HG02798 (cell line): ENCODE data around the gene LRRC45.
"Not testable (repeated sequence)": the region's sequence is repeated elsewhere in the genome, so short reads cannot be mapped to it uniquely, and the experiment has no call there.

Source experiments
- ATAC-seq: cut with Tn5 transposase; IDR thresholded peaks from one replicate; pipeline ENCODE4 v1.9.1; 2021; ENCODE audit warnings: mild to moderate bottlenecking; ENCODE audit not compliant: unreplicated experiment, poor library complexity

LRRC45 gene

DNA sequence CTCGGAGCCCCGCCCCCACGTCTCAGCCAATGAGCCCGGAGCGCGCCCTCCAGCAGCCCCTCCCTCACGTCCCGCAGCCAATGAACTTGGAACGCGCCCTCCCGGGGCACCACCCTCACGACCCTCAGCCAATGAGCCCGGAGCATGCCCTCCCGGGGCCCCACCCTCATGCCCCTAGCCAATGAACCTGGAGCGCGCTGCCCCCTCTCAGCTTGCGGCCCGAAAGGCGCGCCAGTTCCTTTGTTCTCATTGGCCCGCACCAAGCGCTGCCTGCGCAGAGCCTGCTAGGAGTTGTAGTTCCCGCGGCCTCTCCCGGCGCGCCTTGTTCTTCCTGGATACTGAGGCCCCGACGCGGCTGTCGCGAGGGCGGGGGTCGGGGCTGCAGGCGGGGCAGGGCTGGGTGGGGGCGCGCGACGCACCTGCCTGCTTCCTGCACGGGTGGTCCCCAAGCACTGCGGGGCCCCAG, at the start of gene LRRC45:
Gene LRRC45, plus strand, starts transcription at position 325 of the 466 bp plus-strand sequence. CDS start 339 bp downstream, outside the sequence.
- ATAC-seq, result peak; percentile 90

- ATAC-seq, result no peak
Observed at GRCh38 chr17:81973432-81973831, 49.7 kb upstream of the LRRC45 start.

GRCh38 chr17:81976332-81977210, 46.5 kb upstream of the LRRC45 start:
- no peak for ATAC-seq

DNA sequence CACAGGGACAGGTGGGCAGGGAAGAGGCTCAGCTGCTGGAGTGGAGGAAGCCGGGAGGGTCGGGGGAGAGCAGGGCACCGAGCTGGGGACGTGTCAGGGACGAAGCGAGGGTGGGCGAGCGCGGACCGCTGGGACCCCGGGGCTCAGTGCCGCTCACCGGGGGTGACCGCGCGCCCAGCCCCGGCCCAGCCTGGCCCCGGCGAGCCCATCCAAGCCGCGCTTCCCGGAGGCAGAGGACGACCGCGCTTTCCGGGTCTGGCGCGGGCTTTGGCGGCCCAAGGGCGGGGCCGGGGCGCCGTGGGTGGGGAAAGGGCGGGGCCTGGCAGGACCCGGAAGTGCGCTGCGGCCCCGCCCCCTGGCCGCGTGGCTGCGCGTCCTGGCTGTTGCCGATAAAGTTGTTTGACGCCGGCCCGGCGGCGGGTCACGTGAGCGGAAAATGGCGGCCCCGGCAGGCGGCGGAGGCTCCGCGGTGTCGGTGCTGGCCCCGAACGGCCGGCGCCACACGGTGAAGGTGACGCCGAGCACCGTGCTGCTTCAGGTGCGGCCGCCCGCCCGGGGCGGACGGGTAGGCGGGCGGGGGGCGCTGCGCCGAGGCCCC, 45.8 kb upstream of the LRRC45 start, which contains the start of gene ASPSCR1:
Gene ASPSCR1, plus strand, starts transcription at position 419 of the 598 bp plus-strand sequence. Its CDS starts 18 bp downstream, at position 437.
- peak; percentile 90 for ATAC-seq

GRCh38 chr17:81978524-81979298, 44.4 kb upstream of the LRRC45 start:
- no peak for ATAC-seq

DNA sequence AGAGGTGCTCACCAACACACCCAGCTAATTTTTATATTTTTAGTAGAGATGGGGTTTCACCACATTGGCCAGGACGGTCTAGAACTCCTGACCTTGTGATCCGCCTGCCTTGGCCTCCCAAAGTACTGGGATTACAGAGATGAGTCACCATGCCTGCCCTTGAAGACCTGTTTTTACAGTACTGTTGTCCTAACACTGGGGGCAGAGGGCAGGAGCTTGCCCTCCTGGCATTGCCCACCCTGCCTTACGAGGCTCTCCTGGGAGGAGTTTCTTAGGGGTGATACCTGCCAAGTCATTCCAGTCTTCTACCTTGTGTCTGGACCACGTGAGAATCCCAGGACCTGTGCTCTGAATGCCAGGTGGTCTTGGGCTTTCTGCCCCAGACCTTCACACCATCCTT, 43.0 kb upstream of the LRRC45 start:
- no peak for ATAC-seq

DNA sequence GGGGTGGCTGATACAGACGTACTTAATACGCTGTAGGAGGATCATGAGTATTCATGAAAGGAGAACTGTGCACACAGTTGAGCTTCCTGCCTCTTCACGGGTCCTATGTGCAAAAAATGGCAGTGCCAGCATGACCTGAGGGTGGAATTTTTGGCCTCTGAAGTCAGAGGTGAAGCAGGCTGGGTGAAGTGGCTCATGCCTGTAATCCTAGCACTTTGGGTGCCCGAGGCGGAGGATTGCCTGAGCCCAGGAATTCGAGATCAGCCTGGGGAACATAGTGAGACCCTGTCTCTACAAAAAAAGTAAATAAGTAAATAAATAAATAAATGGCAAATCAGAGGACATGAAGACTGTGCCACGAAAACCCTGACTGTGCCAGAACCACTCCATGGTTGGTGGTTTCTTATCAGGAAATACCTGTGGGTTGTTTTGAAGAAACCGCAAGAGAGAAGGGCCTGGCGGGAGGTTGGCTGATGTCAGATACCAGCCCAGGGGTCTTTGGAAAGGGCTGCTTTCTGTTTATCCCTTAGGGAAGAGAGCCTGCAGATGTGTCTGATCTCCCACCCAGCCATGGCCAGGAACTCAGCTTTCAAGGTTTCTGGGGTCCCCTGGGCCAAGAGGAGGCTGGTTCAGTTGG, 42.3 kb upstream of the LRRC45 start:
- ATAC-seq, result no peak

GRCh38 chr17:81981511-81981910, 41.6 kb upstream of the LRRC45 start:
- not testable (repeated sequence) for ATAC-seq

GRCh38 chr17:81983011-81983638, 40.0 kb upstream of the LRRC45 start:
- ATAC-seq, result no peak

DNA sequence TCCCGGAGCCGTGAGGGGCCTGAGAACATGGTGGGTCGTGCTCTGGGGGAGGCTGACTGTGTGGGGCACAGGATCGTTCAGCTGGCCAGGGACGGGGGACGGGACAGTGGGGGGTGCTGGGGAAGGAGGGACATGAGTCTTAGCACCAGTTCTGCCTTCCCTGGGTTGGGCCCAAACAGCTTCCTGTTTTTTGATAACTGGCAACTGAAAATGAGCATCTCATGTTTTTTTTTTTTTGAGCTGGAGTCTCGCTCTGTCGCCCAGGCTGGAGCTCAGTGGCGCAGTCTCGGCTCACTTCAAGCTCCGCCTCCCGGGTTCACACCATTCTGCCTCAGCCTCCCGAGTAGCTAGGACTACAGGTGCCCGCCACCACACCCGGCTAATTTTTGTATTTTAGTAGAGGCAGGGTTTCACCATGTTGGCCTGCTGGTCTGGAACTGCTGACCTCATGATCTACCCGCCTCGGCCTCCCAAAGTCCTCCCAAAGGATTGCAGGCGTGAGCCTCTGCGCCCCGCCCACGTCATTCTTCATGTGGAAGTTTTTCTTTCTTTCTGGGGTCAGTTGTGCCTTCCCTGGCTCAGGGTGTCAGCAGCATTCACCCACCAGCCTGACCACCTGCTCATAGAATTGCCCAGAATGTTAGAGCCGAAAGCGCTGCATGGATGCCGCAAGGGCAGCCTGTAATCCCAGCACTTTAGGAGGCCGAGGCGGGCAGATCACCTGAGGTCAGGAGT, 39.3 kb upstream of the LRRC45 start:
- no peak for ATAC-seq

DNA sequence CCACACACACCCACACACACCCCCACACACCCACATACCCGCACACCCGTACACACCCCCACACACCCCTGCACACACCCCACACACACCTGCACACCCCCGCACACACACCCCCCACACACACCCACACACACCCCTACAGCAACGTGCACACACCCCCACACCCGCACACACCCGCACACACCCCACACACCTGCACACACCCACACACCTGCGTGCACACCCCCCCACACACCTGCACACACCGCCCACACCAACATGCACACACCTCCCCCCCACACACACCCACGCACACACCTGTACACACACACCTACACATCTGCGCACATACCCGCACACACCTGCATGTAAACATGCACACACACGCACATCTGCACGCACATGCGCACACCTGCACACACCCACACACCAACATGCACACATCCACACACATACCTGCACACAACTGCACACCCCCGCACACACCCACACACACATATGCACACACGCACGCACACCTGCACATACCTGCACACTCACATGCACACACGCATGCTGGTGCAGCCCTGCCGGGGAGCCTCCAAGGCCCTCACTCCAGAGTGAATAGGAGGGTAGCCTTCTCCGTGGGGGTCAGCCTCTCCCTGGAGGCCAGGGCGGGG, 38.2 kb upstream of the LRRC45 start:
- ATAC-seq, result no peak

DNA sequence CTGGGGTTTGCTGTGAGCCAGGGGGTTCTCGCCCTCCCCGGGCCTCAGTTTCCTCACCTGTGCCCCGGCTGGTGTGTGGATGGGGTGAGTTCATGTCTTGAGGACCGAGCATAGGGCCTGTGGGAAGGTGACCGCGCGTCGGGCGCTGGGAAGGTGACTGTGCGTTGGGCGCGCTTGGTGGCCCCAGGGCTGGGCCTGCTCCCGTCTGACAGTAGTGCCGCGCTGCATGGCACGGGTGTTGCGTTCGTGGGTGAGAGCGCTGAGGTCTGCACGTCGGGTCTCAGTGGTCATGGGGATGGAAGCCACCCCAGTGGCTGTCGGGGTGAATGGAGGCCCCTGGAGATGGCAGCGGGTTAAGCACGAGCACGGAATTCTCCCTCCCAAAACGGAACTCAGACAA, 36.5 kb upstream of the LRRC45 start:
- ATAC-seq, result no peak

GRCh38 chr17:81987161-81987770, 35.8 kb upstream of the LRRC45 start:
- ATAC-seq, result no peak

GRCh38 chr17:81990836-81991683, 32.0 kb upstream of the LRRC45 start:
- no peak for ATAC-seq

DNA sequence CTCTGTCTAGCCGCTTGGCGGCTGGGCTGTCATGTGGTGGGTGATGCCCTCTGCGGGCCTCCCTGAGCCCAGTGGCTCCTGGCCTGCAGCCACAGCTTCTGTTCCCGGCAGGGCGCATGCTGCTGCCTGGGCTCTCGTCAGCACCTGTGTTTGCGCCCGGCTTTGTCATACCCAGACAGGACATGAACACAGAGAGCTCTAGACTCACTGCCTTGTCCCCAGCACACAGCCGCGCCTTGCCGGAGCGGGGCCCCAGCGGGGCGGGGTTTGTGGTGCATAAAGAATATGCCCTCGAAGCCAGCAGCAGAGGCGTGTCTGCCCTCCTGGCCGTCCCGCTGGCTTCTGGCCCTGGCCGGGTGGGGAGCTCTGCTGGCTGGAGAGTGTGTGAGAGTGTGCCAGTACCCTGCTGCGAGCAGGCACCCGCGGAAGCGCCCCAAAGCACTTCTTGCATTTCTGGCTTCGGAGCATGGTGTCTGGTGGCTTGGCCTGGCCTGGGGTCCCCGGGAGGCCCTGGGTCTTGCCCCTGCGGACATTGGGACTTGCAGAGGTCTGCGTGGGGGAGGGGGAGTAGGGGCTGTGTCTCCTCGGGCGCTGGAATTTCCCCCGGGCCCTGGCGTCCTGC, 31.3 kb upstream of the LRRC45 start:
- no peak for ATAC-seq

- ATAC-seq, result no peak
Observed at GRCh38 chr17:81992306-81993102, 30.6 kb upstream of the LRRC45 start.
